ENCODE data around the gene MTHFD2L.

DNA sequence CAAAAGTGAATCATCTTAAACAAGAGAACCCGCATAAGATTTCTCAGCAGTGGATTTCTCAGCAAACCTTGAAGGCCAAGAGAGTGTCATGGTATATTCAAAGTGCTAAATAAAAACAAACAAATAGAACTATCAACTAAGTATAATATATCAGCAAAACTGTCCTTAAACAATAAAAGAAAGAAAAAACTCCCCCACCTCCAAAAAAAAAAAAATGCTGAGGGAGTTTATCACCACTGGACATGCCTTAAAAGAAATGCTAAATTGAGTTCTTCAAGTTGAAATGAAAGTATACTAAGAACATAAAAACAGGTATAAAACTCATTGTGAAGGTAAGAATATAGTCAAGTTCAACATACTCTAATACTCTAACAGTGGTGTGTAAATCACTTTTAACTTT is 96.5 kb downstream of the MTHFD2L start:
- no peak for TF ChIP-seq POLR2A (IDR thresholded peaks at IDR 0.05)
- no peak for TF ChIP-seq EP300 (IDR thresholded peaks at IDR 0.05)
